HG02610 (cell line): Measurements from ENCODE around the gene UQCC2.

Source experiments
- ATAC-seq: cut with Tn5 transposase; IDR thresholded peaks from one replicate; pipeline ENCODE4 v1.9.1; 2021; ENCODE audit warnings: mild to moderate bottlenecking, moderate library complexity; ENCODE audit not compliant: unreplicated experiment

UQCC2 gene

DNA sequence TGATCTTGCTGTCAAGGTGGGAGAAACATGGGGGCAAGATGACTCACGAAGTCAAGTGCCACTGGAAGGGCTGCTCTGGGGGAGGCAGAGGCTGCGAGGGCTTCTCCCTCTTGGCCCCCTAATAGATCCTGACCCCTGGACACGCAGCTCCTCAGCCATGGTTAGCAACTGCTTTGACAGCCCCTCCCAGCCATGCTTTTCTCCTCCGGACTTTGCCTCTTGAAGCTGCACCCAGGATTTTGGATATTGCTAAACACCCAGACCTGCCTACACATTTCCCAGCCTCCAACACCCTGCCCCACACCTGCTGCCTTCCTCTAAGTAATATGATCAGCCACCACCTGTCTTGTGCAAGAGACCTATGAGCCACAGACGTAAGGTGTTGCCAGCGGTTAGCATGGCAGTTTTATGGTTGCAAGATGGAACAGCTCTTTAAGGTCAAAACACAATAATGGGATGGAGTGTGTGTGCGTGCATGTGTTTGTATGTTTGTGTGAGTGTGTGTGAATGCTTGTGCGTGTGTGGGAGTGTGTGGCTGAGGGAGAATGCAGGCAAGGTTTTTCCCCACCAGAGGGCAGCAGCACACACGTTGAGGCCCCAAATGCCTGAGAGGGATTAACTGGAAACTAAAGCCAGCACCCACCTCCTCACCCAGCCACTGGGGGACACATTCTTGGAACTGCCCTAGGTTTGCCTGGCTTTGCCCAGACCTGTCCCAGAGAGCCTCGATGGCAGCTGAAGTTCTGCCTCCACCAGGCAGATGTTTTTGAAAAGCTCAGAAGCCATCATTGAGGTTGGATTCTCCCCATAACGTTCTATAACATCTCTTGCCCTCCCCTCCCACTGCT, 32.7 kb upstream of the UQCC2 start:
- ATAC-seq: no peak

DNA sequence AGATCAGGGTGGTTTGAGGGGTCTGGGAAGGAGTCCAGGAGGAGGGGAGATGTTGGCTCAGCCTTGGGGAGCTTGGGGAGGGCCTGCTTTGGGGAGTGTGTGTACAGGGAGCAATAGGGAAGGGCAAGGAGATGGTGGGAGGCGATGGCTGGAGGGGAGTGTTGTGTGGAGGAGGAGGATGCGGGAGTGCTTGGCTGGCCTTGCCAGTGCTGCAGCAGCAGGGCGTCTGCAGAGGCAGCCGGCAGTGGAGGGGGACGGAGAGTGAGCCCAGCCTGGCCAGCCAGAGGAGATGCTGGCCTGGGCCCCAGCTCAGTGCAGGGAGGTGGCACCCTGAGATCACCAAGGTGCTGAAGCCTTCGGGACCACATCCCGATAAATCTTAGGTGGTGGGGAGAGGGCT, 31.3 kb upstream of the UQCC2 start:
- no peak for ATAC-seq

DNA sequence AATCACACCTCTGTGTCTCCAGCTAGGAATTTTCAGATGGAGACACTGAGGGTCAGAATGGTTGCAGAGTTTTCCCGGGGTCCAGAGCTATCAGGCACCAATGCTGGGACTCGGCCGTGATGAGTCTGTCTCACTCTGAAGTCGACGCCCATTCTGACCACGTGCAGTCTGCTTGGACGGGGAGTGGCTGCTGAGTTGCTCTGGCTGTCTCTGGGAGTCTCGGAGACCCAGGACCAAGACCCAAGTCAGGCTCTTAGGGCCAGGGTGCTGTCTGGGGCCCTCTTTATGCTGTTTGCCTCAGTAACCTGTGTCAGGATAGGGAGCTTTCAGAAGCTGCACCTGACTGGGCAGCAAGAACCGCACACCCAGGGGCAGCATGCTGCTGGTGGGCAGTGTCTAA, 30.6 kb upstream of the UQCC2 start:
- ATAC-seq: no peak

DNA sequence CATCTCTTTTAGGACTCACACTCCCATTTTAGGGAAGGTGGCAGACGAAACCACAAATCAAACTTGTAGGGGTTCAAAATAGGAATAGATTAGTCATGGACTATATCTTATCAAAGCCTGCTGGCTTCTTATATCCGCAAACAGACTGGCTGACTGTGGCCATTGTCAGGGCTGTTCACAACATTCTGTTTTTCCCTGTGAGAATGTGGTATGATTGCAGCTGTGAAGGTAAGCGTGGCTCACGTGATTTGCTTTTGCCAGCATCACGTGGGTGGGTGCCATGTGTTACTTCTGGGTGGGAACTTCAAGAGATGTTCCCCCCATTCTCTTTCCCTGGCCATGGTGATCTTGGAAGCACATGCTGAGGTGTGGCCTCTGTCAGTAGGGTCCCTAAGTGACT, 29.3 kb upstream of the UQCC2 start:
- no peak for ATAC-seq

DNA sequence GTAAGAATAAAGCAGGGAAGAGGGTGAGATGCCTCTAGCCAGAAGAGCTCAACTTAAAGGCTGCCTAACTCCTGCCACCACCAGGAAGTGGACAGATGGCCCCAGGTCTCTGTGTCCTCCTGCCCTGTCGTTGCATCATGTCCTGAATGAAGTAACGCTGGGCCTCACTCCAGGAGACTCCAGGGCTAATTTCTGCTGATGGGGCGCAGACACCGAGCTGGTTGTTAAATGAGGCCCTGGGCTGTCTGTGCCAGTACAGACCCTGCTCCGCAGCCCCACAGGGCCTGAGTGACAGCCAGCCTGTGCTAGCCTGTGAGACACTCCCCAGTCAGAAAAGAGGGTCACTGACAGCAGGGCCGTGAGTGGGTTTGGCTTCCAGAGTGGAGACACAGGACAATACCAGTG, 28.7 kb upstream of the UQCC2 start:
- ATAC-seq: no peak

DNA sequence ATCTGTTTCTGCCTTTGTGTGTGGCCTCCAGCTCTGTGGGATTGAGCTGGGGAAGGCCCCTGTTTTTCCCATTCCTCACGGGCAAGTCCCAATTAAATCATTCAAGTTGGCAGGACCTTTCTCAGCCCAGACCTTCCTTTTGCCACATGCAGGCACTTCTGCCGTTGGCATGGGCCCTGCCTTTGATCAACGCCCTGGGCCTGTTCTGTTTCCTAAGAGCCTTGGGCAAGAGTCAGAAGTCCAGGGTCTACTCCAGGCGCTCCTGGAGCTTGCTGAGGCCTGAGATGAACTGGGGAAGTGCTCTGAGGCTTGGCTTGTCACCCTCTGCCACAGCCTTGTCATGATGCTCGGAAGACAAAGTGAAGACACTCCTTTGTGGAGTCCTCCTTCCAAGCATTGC, 28.1 kb upstream of the UQCC2 start:
- ATAC-seq: no peak

DNA sequence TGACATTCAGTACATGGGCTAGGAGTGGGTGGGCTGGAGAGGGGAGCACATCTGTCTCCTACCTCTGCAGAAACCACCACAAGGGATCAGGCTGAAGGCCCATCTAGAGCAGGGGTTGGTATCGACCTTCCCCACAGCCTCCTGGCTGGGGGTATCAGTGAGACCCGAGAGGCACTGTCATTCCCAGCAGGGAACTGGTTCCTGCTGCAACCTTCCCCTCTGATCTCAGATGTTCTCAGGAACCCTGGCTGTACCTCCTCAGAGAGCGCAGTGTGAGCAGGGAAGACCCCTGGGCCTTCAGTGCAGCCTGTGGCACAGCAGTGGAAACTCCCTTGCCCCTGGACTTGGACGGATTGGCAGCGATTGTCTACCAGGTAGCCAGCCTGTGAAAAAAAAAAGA, 27.4 kb upstream of the UQCC2 start:
- ATAC-seq: no peak

DNA sequence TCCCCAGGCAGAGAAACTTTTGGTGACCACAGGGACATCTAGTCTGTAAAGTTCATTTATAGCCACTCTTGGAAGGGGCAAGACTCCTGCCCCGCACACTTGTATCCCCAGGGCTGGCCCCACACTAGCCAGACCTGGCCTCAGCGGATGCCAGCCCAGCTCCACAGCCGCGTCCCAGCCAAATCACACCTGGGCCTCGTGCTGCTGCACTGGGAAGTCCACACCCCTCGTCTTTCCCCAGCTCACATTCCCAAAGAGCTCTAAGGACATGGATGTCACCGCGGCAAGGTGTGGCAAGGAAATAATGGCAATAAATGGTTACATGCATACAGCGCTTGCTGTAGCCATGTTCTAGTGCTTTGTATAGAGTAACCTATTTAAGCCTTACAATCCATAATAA, 26.7 kb upstream of the UQCC2 start:
- ATAC-seq: no peak

DNA sequence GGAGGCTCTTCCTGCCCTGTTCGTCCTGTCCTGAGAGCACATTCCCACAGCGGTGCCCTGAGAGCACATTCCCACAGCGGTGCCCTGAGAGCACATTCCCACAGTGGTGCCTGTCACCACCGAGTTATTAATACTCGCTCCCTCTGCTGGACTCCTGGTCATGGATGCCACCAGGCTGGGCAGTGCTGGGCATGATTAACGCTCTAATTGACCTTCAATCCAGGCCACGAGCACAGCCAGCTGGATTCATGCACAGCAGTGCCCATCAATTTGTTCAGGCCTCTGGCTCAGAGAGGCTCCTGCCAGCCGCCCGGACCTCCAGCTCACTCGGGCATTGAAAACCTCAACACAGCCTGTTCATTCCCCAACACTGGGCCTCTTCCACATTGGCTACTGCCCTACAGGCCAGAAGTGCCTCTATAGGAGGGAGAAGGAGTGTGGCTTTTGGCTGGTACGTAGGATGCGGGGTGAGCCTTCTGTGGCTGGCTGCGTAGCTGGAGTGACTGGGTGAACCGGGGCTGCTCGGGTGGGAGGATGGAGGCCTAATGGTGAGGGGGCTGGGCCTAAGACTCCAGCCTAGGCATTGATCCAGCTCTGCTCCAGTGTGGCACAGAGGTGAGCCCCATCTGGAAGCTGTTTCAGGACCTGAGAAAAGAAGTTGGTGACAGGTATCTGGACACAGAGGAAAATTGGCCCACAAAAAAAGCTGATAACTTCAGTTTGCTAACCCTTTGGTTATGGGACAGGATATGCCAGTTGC, 25.9 kb upstream of the UQCC2 start:
- ATAC-seq: no peak

DNA sequence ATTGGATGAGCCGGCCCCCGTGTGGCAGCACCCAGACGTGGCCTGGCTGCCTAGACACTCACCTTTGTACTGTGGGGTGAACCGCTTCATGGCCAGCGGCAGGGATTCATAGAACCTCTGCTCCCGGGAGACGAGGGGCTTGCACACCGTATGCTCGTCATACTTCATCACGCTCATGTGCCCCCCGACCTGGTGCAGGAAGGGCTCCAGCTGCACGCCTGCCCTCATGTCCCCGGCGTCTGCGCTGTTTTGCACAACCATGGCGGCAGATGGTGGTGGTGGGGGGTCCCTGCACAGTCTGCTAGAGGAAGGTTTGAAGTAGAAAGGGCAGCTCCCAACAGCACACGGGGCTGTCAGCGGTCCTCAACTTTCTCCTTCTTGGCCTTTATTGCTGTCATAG, 23.7 kb upstream of the UQCC2 start:
- no peak for ATAC-seq

DNA sequence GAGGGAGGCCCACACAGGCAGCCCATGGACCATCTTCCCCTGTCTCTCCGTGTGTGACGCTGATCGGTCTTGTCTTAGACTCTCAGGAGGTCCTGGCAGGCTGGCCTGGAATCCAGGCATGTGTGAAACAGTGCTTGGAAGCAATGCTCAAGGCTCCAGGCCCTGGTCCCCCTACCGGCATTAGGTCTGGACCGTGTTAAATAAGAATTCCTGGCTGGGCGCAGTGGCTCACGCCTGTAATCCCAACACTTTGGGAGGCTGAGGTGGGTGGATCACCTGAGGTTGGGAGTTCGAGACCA, 22.2 kb upstream of the UQCC2 start:
- ATAC-seq: no peak

DNA sequence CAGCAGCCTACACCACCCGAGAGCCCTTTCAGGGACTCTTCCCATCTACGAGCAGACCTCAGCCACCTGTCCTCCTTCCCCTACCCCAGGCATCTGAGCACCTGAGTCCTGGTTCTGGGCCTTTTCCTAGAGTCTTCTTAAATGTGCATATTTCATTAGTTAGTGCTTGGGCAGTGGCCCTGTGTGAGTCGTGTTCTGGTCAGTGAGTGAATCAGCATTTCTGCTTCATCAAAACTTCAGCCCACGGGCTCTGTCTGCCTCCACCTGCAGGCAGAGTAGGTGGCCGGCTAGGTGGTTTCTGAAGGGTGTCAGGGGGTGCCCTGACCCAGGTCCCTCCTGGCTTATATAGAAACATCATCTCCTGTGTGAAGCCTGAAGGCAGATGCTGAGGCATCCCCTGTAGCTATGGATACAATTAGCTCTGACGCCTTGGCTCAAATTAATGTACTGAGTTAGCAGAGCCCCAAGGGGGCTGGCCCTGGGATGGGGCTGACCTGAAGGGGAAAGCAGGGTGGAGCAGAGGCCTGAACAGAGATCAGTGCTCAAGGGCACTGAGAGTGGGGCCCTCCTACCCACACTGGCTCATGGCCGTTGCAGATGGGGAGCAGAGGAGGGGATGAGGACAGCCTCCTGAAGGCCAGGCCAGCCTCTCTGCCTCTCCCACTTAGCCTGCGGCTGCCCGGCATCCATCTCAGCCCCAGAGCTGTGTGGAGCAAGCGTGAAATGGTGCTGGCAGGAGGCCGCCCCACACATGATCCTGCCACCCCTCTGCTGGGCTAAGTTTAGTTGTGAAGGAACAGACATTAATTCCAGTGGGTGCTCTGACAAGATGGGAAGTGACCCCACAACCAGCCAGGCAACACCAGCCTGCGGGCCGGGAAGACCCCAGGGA, 21.6 kb upstream of the UQCC2 start:
- ATAC-seq: no peak

DNA sequence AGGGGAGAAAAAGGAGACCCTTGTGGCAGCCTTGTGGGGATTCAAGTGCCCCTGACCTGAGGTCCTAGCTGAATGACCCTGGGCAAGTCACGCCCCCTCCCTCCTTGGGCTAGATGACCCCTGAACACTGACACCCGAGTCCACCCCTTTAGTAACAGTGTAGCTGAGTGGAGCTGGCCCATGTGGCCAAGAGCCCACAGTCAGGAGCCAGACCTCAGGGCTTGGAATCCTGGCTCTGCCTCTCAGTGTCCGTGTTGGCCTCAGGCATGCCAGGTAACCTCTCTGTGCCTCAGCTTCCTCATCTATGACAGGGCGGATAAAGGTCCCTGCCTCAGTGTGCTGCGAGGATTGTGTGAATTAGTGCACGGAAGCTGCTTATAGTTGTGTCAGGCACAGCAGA, 20.9 kb upstream of the UQCC2 start:
- ATAC-seq: no peak

DNA sequence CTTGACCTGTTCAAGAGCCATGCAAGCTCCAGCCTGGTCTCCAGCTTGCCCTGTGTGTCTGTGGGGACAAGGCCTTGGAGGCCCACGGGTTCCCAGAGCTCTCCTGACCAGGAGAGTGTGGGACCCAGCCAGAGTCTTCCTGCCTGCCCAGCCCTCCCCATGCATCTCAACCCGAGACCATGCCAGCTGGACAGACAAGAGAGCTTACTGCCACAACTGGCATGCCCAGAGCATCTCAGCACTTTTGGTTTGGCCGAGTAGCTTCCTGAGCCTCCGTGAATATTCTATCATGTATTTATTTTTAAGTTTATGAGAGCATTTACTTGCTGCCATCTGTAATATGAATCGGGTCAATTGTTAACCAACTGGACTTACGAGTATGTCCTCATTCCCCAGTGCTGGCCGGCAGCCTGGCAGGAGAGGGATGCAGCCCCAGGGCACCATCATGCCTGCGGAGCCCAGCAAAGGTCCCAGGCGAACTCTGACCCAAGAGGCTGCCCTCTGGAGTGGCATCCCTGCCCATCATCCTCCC, 20.3 kb upstream of the UQCC2 start:
- ATAC-seq: no peak

DNA sequence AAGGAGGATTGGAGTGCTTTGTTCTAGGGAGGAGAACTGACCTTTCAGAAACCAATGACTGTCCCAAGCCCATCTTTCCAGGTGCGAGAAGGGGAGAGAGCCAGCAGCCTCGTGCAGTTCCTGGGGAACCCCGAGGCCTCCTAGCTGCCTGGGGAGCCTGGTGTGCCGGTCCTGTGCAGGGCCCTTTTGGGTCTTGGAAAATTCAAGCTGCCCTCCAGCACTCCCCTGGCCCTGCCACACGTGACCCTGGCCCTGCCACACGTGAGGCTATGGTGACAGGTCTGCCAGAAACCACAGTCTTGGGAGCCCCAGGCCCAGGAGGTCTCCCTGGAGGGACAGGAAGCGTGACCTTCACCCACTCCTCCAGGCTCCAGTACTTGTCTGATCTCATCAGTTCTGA, 19.5 kb upstream of the UQCC2 start:
- ATAC-seq: no peak

DNA sequence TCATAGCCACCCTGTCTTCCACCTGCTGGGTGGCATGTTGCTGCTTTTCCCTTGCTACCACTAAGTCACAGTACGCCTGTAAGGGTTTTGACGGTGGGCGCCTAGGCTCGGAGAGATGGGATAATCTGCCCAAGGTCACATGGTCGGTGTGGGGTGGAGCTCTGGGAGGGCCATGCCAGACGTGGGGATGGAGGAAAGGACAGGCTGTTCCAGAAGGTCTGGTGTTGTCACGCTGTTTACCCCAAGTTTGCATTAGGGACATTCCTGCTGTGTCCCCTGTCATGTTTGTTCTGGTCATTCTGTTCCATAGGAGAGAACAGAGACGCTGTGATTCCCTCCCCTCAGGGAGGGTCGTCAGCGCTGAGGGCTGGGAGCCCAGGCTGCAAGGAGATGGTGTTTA, 19.1 kb upstream of the UQCC2 start:
- no peak for ATAC-seq

DNA sequence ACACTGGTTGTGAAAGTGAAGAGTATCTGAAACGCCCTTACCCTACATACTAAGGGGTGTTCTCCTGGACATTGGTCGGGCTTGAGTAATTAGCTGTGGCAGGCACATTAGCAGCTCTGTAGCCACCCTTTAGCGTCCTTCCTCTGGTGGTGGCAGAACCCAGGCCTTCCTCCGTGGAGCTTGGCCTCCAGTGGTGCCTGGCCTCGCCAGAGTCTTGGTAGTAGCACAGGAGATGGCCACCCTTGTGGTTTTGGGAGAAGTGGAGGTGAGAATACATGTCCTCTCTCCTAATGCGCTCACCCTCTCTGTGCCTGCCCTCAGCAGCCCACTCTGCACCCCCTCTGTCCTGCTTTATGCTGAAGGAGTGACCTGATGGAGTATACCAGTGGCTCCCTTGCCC, 17.6 kb upstream of the UQCC2 start:
- ATAC-seq: no peak

DNA sequence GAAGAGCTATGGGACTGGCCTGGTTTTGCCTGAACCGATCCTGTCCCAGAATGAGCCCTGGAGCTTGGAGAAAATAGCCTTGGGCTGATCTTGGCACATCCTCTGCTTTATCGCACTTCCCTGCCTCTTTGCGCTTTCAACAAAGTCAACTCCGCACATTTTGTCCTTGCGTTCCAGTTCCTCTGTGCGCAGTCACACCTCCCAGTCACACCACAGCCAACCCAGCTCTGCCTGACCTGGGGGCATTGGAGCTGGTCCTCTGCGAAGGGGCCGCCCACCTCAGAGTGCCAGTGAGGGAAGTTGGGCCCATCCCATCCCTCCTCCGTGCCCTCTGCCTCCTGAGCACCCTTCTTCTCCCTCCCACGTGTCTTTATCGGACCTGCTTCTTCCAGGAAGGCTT, 16.9 kb upstream of the UQCC2 start:
- no peak for ATAC-seq

DNA sequence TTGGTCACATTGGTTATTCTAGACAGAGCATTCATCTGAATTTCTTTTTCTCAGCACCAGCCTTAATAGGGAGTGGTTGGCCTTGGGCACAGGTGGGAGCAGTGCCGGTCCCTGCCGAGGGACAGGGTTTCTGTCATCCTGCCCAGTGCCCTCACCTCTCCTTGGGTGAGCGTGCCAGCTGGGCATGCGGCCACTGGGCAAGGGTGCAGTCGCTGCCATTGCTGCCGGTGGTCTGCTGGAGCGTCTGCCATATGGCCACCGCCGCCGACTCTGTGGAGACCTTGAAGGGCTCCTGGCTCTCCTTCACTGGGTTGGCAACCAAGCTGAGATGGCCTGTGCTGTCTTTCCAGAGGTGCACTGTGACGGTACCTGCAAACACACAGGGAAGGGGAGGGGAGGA, 16.4 kb upstream of the UQCC2 start:
- no peak for ATAC-seq

DNA sequence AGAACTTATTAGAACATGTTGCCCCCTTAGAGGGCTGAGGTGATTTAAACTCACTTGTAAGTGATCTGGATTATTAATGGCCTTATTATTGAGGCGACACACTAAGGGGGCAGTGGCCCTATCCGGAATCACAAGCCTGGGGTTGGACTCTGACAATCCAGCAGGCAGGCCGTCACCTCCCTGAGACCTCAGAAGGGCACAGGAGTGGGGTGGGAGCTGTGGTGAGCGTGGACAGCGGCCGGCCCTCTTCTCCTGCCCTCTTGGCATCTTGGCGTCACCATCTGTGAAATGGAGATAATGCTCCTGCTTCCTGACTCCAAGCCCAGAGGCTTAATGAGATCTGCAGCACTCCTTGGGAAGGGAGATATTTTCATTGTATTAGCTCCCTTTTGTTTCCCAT, 15.6 kb upstream of the UQCC2 start:
- ATAC-seq: no peak

DNA sequence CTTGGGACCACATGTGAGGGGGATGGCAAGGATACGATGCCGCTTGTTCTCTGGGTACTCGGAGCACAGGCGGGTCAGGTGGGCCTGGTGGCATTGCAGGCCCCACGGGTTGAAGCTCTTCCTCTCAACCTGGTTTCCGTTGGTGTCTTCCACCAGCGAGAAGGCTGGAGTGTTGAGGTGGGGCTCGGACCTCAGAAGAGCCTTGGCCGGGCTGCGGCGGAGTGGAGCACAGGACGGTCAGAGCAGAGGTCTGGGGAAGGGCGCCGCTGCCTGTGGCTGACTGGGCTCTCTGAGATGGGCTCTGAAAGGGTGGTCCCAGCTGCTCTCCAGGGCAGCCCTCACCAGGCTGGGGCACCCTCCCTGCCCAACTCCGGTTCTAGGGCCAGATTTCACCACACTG, 15.2 kb upstream of the UQCC2 start:
- ATAC-seq: no peak
